Spleen (tissue), 11 donors: ENCODE data around the gene TSPO. TPM values are rescaled to one million over a fixed set of nuclear protein-coding genes. Genes with fewer than 3 reads are reported as not detected.

ENCODE experiments used
- DNase-seq: peaks from one replicate; pipeline ENCODE4 v3.0.0-alpha.2; 2020
- H3K27ac ChIP-seq, 8 donors: fragments of 200-600 bp; sonication (generic) in 7 of 8; 1 replicate in 4 of 8; 2 replicates in 4 of 8; pipeline versions ENCODE4 v1.5.0 to v1.8.0; 2016 to 2021; ENCODE audit warnings: inconsistent platforms in 4 of 8, mild to moderate bottlenecking in 4 of 8, moderate library complexity in 1 of 8
- H3K27me3 ChIP-seq, 7 donors: fragments of 200-600 bp; sonication (generic) in 6 of 7; replicated peaks in 1 of 7; 1 replicate in 4 of 7; 2 replicates in 3 of 7; pipeline versions ENCODE4 v1.5.0 to v1.8.0; 2016 to 2021; ENCODE audit warnings: inconsistent platforms in 3 of 7, mild to moderate bottlenecking in 1 of 7
- H3K36me3 ChIP-seq, 6 donors: fragments of 200-600 bp; sonication (generic) in 5 of 6; 1 replicate in 4 of 6; 2 replicates in 2 of 6; pipeline versions ENCODE4 v1.5.0 to v1.8.0; 2016 to 2021; ENCODE audit warnings: inconsistent platforms in 2 of 6
- H3K4me1 ChIP-seq, 6 donors: fragments of 200-600 bp; sonication (generic) in 5 of 6; 1 replicate in 3 of 6; 2 replicates in 3 of 6; pipeline versions ENCODE4 v1.5.0 to v1.8.0; 2016 to 2021; ENCODE audit warnings: inconsistent platforms in 3 of 6
- H3K4me3 ChIP-seq, 8 donors: fragments of 200-600 bp; sonication (generic) in 7 of 8; 1 replicate in 4 of 8; 2 replicates in 4 of 8; pipeline versions ENCODE4 v1.5.0 to v1.8.0; 2016 to 2021; ENCODE audit warnings: inconsistent platforms in 4 of 8, mild to moderate bottlenecking in 4 of 8, moderate library complexity in 2 of 8
- H3K9me3 ChIP-seq, 8 donors: fragments of 200-600 bp; sonication (generic) in 7 of 8; 1 replicate in 4 of 8; 2 replicates in 4 of 8; pipeline versions ENCODE4 v1.5.0 to v1.8.0; 2016 to 2021; ENCODE audit warnings: inconsistent platforms in 4 of 8
- CTCF ChIP-seq, 11 experiments: fragments of 200-600 bp in 7 of 11; fragments of 450-650 bp in 4 of 11; sonication (generic) in 4 of 11; IDR thresholded peaks in 8 of 11; conservative IDR thresholded peaks in 3 of 11; 1 replicate in 7 of 11; 2 replicates in 4 of 11; pipeline versions ENCODE4 v1.4.0 to v1.8.0; 2016 to 2021; ENCODE audit warnings: antibody characterized with exemption in 11 of 11, inconsistent platforms in 4 of 11, mild to moderate bottlenecking in 1 of 11
- POLR2A ChIP-seq, 3 donors: fragments of 450-650 bp; IDR thresholded peaks; one replicate each; pipeline ENCODE4 v1.5.1; 2017; ENCODE audit warnings: antibody characterized with exemption in 3 of 3, mild to moderate bottlenecking in 1 of 3
- POLR2AphosphoS5 ChIP-seq, 3 donors: sonication (generic); formaldehyde crosslinking; IDR thresholded peaks; one replicate each; pipeline ENCODE4 v1.5.1; 2017; ENCODE audit warnings: antibody characterized with exemption in 3 of 3
- WGBS, 5 donors: extraction: QIAGEN DNeasy Blood & Tissue Kit in 3 of 5; methylation state at CpG; one replicate each; pipeline versions ENCODE4 v1.1.5 to v1.1.7; 2013 to 2018; 5-methylcytosine and 5-hydroxymethylcytosine counted together
- intact Hi-C: fragments of 100-400 bp; cut with DNase I; formaldehyde crosslinking; loops from one replicate; pipeline ENCODE4 v1.15.0; 2023; ENCODE audit warnings: low total_unique reads
- polyA plus RNA-seq, 3 donors: library from polyadenylated mRNA; stranded (reverse); fragments of 200-250 nt; gene quantifications; one replicate each; pipeline ENCODE4 v1.2.1, GENCODE V29; 2013
- total RNA-seq, 7 donors: library from RNA; depleted of rRNA in 3 of 7; stranded (reverse); fragments of >200 nt in 3 of 7; fragmentation: NEBNext Ultra II Directional in 4 of 7; extraction: Animal tissue kit (Norgen Biotek cat#: 25700) in 4 of 7; gene quantifications; one replicate each; pipeline versions ENCODE4 v1.1.0 to v1.2.1, GENCODE V29; 2016 to 2021
- donor health status: healthy with polysubstance abuse.
- donor health status: DM: no; HTN: no; CAD: no; lungs with moderate emphysema.
- donor health status: DM: no; HTN: no; CAD: no.
- donor health status: Bipolar disorder and iron deficiency.
- donor health status: healthy.
- donor health status: DM: no; HTN: no; CAD: no.
- donor health status: DM: yes; HTN: yes; CAD: no.

The TSPO gene
- total and polyA plus RNA-seq, 10 donors = 90.1 to 596 (median 152) TPM

- intact Hi-C loops = no loop called here
- peak in 1 of 3 donors; percentile 51 for TF ChIP-seq POLR2AphosphoS5 (IDR thresholded peaks at IDR 0.05)
- no peak for TF ChIP-seq CTCF (IDR thresholded peaks at IDR 0.05 in 8 of 11, conservative IDR thresholded peaks at IDR 0.05 in 3 of 11)
- H3K4me1 ChIP-seq = peaks cover 11 to 49% (median 39%) of the 10 kb centered on the region in 6 donors
- 2 to 12% (median 2%) methylated on average over 16 to 85 of the region's 87 CpGs for WGBS, 5 donors
- peaks cover 0 to 5% (median 0%) of the 10 kb centered on the region in 8 donors for H3K9me3 ChIP-seq
- peak within 1 kb of the TSS; percentile 39 to 95 (median 78) for H3K4me3 ChIP-seq
- peak; percentile 93 for DNase-seq
- H3K27ac ChIP-seq = peak within 1 kb of the TSS; percentile 90 to 96 (median 92)
- peaks cover 0 to 13% (median 0%) of the 10 kb centered on the region in 6 donors for H3K36me3 ChIP-seq
- no peaks in the 10 kb centered on the region for H3K27me3 ChIP-seq
These were observed 35.2 kb downstream of the TSPO start, which contains the start of gene TTLL12 for GRCh38 chr22:43186272-43187170. Gene TTLL12, minus strand, starts transcription at chr22:43187134. Its CDS starts 65 bp downstream, at chr22:43187069.

- peaks cover 0 to 5% (median 0%) of the 10 kb centered on the region in 8 donors for H3K9me3 ChIP-seq
- H3K36me3 ChIP-seq = peaks cover 0 to 4% (median 0%) of the 10 kb centered on the region in 6 donors
- H3K4me1 ChIP-seq = peaks cover 11 to 49% (median 39%) of the 10 kb centered on the region in 6 donors
- intact Hi-C loops = no loop called here
- 5 to 17% (median 8%) methylated on average over 25 to 57 of the region's 86 CpGs for WGBS, 5 donors
- H3K27ac ChIP-seq = peak overlapping the region; percentile 90 to 96 (median 92)
- TF ChIP-seq POLR2AphosphoS5 (IDR thresholded peaks at IDR 0.05) = peak; percentile 77 to 88 (median 84)
- peak in 1 of 3 donors; percentile 14 for TF ChIP-seq POLR2A (IDR thresholded peaks at IDR 0.05)
- peak; percentile 50 to 95 (median 86) for TF ChIP-seq CTCF (IDR thresholded peaks at IDR 0.05 in 8 of 11, conservative IDR thresholded peaks at IDR 0.05 in 3 of 11)
- no peaks in the 10 kb centered on the region for H3K27me3 ChIP-seq
- peak overlapping the region; percentile 23 to 95 (median 60) for H3K4me3 ChIP-seq
- peak; percentile 99 for DNase-seq
These were observed 36.1 kb downstream of the TSPO start for GRCh38 chr22:43187171-43188099.

- H3K27ac ChIP-seq = no peak overlapping the region
- no peaks in the 10 kb centered on the region for H3K27me3 ChIP-seq
- H3K36me3 ChIP-seq = no peaks in the 10 kb centered on the region
- DNase-seq = no peak
- peaks cover 0 to 5% (median 0%) of the 10 kb centered on the region in 8 donors for H3K9me3 ChIP-seq
- no peak overlapping the region for H3K4me3 ChIP-seq
- H3K4me1 ChIP-seq = peaks cover 9 to 36% (median 30%) of the 10 kb centered on the region in 6 donors
- WGBS, 5 donors = 90 to 96% (median 94%) methylated on average over 5 of the region's 5 CpGs
- TF ChIP-seq POLR2AphosphoS5 (IDR thresholded peaks at IDR 0.05) (no peak), CTCF (IDR thresholded peaks at IDR 0.05 in 8 of 11, conservative IDR thresholded peaks at IDR 0.05 in 3 of 11) (no peak), POLR2A (IDR thresholded peaks at IDR 0.05) (no peak)
- intact Hi-C loops = no loop called here
These were observed 37.6 kb downstream of the TSPO start for GRCh38 chr22:43188829-43189545.
